ENCODE measurements around the gene VDR.

- no peak for TF ChIP-seq CTCF (optimal IDR thresholded peaks at IDR 0.05 in 1 of 3, IDR thresholded peaks at IDR 0.05 in 1 of 3, conservative IDR thresholded peaks at IDR 0.05 in 1 of 3; ENCODE audit: extremely low read depth in 1 of 3, insufficient read depth in 2 of 3, low read length in 3 of 3)
- no peak for TF ChIP-seq EZH2 (IDR thresholded peaks at IDR 0.05; ENCODE audit: low read length)
Measured at GRCh38 chr12:47888153-47888819, 16.5 kb downstream of the VDR start.
